HG03045 (cell line): ENCODE measurements around the gene UBE3C.

Experiments used
- ATAC-seq: cut with Tn5 transposase; IDR thresholded peaks from one replicate; pipeline ENCODE4 v1.9.1; 2021; ENCODE audit warnings: mild to moderate bottlenecking, moderate library complexity; ENCODE audit not compliant: unreplicated experiment

The UBE3C gene

DNA sequence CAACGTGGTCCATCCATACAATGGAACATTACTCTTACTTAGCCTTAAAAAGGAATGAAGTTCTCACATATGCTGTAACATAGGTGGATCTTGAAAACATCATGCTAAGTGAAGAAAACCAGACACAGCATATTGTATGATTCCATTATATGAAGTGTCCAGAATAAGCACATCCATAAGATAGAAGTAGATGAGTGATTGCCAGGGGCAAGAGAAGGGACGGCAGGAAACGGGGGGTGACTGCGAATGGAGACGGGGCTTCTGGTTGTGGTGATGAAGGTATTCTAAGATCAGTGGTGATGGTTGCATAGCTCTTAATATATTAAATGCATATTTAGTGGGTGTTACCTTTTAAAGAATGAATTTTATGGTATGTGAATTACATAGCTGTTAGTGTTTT is 29.8 kb downstream of the UBE3C start:
- ATAC-seq: no peak

DNA sequence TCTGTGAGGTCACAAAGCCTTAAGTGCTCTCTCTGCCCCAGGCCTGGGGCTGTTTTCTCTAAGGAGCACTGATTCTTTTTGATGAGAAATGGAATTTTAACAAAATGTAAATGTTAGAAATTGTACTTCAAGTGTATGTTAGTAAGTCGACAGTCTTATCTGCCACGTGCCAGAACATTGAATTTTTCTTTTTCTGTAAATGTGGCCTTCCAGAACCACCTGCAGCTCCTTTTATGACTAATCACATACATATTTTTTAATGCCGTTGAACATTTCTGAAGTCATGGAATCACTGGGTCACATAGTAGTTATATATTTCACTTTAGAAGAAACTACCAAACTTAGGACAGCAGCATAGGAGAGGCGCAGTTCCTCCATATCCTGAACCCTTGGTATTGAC is 38.0 kb downstream of the UBE3C start:
- ATAC-seq: no peak

DNA sequence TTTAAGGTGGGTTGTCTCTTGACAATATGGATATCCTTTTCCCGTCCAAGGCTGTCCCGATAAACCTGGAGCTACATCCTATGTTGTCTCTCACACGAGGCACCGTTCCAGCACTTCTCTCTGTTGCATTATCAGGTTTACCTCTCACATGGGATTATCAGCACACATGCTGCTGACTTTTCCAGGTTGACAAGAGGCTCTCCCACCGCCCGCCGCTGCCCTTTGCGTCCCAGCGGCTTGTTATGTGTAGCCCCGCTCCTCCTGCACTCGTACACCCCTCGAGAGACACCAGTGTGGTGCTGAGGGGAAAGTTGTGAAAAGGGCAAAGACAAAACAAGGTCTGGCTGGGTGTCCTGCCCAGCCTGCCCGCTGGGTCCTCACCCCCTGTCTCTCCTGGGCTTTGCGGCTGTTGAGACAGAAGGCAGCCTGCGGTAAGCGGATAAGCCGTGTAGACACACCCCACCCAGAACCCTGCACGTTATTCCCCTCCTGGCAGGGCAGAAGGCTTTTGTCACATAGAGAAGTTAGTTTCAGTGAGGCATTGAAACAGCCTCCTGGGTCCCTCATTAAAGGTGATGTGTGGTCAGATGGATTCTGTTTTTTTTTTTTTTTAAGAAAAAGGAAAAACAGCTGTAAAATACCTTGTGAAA is 38.7 kb downstream of the UBE3C start:
- ATAC-seq: no peak

DNA sequence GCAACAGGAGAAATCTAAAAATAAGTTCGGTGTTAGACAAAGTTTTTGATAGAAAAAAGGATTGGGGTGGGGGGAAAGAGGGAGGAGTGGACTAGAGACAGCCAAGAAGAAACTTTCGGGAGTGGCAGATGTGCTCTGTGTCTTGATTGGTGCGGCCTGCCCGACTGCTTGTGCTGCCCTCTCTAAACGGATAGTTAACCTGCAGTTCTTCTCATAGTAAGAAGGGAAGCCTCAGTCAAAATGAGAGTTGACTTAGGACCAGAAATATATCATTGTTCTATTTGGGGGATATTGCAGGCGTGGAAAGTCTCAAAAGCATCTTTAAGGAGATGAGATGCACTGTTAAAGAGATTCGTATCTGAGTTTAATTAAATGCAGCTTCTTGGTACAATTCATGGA is 39.3 kb downstream of the UBE3C start:
- no peak for ATAC-seq

DNA sequence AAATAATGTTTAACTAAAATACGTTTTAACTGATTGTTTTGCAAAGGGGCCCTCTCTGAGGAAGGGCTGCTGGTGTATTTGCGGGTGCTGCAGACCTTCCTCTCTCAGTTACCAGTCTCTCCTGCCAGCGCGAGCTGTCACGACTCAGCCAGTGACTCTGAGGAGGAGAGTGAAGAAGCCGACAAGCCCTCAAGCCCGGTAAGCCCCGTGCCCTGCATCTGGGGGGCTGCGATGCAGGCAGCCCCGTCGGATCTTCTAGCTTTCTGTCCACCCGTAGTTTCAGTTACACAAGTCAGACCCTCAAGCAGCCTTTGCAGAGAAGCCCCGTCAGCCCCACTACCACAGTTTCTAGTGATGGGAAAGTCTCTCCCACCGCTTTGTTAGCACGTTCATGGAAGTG is 45.1 kb downstream of the UBE3C start:
- no peak for ATAC-seq

DNA sequence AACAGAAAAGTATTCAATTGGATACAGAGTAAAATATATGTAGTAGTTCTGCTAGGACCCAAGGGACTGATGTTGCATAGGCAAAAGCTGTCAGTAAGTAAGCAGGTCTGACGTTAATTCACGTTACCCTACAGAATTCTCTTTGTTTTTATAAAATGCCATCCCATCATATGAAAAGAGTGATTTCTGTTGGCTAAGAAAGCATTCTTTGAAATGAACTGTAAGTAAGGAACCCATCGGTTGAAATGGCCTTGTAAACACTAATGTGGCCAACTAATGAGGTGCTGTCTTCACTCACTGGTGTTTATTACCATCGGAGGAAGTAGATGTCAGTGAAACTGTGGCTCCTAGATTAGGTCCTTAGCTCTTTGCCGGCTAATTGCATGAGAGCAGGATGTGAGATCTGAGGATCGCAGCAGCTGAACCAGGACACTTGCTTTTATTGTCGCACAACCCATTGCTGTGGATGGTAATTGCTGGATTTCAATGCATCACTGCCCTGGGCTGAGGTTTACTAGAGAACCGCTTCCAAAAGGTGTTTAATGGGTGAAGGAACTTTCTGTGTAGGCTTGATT is 49.5 kb downstream of the UBE3C start:
- no peak for ATAC-seq

DNA sequence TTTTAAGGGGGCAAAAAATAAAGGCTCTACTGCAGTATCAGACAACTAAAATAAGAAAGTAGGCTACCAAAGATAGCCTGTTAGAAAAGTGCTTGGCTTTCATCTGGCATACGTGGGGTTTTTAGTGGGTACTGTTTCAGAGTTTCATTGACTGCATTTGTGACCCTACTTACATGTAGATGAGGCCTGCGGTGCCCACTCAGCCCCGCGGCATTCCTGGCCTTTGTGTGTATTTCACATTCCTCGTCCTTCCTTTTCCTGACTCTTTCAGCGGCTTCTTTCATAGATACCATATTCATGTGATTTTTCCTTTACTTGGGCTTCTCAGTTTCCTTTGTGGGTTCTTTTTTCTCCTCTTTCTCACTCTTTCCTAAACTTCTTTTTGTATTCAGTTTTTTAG is 50.7 kb downstream of the UBE3C start:
- no peak for ATAC-seq

DNA sequence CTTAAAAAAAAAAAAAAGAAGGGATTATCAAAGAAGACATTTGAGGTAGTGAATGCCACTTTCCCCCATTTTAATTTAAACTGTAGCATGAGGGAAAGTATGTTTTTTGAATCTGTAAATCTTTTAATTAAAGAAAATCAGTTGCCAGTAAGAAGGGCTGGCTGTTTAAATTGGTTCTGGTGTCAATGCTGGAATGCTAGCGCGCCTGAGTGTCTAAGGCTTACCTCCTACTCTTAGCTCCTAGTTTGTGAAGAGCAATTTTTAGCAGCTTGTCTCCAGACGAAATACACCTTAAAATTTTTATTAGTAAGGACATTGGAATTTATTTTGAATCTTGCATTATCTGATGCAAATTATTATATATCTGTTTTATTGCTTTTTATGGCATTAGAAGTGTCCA is 54.1 kb downstream of the UBE3C start:
- no peak for ATAC-seq

DNA sequence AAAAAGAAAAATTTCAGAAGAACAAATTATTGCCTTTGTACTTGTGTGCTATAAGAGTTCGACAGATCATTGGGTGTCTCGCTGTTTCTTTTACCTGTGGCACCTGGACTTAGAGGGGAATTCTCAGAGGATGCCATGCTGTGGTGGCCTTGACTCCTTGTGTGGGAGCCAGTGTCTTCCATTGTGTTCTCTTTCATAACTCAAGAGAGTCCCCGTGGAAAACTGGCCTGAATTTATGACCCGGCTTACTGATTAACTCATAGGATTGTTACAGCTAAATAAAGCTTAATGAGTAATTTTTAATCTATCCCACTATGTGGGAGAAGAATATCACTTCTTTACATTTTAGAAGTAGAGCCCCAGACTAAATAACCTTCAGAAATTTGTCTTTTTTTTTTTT is 54.5 kb downstream of the UBE3C start:
- ATAC-seq: no peak

DNA sequence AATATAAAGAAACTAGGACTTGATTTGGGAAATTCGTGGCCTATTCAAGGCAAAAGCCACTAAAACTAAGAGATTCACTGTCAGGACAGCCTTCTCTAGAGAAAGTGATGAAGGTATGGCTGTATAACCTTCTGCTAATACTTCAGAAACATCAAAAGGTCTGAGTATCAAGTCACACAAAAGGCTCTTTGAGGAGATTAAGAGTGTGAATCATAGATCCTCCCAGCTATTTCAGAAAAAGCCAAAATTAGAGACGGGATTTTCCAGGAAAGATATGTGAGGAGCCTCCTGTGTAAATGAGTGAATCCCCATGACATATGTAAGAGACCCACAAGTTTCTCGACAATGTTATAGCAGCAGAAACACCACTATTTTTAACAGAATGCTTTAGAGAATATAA is 56.2 kb downstream of the UBE3C start:
- ATAC-seq: no peak

DNA sequence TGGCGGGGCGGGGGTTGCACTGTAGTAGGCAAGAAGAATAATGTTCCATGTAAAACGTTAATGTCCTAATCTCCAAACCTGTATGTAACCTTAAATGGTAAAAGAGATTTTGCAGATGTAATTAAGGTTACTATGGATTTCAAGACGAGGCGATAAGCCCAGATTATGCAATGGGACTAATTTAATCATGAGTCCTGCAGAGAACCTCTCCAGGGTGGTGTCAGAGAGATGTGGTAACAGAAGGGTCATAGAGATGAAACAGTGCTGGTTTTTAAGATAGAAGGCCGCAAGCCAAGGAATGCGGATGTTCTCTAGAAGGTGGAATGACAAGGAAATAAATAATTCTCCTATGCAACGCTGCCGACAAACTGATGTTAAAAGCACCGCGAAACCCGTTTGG is 57.1 kb downstream of the UBE3C start:
- no peak for ATAC-seq

DNA sequence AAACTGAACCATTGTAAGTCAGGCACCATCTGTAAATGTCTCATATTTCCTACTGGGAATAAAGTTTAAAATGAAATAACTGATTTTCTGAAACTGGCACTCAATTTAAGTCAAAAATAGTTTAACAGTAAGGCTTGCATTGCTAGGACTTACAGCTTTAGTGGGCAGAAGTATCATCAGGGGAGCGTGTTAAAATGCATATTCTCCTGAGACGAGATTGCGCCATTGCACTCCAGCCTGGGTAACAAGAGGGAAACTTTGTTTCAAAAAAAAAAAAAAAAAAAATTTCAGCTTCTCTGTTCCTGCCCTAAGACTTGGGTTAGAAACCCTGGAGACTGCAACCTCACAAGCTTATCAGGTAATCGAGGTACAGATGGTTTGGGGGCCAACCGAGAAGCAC is 65.4 kb downstream of the UBE3C start:
- no peak for ATAC-seq

DNA sequence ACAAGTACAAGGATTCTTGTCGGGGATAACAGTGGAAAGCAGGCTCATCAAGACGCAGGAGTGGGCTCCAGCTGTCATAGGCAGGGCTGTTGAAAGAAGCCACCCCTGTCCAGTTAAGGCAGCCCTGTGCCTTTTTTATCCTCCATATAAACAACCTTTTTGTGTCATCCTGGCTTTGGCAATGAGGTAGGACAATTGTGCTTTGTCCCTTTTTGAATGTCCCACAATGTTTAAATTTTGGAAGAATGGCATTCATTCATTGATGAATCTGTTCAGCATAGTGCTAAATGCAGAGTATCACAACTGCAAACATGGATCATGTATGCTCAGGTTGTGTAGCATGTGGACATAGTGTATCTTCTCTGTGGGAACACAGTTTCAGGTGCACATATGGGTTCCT is 66.7 kb downstream of the UBE3C start:
- ATAC-seq: no peak

DNA sequence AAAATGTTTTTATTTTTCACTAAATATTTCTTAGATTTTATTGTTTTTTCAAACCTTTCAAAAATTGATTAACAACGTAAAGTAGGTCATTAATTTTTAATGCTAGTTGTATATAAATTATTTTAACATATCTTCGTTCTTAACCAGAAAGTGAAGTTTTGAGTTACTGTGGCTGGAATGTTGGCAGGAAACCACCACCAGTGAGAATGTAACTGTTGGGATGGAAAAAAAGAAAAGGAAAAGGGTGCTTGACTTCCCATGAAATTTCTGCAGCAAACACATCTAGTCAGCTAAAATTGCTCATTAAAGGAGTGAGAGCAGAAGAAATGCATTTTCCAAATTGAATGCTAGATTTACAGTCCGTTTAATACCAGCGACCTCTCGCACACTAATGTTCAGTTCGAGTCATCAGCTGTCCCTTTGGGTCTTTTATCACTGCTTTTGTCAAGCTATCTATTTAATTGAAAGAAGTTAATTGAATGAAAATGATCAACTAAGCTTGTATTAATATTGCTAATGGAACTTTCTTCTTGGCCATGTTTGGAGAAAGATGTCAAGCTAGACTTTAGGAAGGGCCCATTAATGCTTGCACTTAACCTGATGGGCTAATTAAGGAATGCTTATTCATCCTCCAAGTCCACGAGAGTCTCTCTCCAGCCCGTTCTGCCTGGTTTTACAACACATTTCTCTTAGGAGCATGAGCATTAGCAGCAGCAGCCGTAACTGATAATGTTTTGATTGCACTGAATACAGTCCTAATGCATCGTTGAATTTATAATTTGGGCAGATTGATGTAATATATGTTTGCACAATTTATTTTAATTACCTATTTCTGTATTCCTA is 70.1 kb downstream of the UBE3C start:
- no peak for ATAC-seq

DNA sequence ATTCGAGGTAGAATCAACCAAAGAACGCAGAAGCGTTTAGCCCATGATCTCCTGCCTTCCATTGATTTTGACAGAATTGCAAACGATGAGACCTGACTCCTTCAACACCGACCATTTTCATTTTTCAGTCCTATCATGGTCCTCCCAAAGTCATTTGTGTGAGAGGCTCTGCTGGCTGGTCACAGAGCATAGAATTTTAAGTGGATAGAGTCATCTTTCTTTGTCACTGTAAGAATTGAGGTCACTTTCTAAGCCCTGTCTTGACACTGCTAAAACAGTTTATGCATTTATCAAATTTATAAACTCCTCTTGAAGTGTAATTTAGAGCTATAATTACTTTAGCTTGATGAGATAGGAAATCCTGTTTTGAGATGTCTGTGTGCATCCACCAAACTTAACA is 72.0 kb downstream of the UBE3C start:
- no peak for ATAC-seq

DNA sequence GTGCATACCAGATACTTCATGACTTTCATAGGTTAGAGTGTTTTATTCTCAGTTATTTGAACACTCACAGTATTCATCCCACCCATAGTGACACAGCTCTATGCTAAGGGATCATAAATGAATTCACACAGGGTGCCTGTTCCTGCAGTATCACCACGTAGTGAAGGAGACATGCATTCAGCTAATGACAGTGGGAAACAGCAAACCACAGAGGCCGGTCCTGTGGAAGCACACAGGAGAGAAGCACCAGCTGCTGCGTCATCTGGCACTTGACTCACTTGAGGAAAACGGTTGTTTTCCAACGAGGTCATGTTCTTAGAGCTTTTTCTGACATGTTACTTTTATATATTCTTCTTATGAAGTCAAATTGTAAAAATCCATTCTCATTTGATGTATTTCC is 73.0 kb downstream of the UBE3C start:
- no peak for ATAC-seq

DNA sequence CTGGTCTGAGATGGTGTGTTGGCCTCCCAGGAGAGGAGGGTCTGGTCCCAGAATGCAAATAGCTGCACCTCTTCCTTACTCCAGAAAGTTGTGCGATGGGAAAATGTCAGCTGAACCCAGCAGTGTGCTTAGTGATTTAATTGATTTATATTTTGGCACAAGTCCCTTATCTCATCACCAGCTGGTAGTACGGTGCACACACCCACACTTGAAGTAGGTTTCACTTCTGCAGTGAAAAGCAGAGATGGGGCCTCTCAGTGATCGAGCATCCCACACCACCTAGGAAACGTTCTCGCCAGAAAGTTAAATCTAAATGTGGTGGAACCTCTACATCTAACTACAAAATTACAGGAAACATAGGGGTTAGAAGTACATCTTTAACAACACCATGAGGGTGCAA is 80.4 kb downstream of the UBE3C start:
- ATAC-seq: no peak

DNA sequence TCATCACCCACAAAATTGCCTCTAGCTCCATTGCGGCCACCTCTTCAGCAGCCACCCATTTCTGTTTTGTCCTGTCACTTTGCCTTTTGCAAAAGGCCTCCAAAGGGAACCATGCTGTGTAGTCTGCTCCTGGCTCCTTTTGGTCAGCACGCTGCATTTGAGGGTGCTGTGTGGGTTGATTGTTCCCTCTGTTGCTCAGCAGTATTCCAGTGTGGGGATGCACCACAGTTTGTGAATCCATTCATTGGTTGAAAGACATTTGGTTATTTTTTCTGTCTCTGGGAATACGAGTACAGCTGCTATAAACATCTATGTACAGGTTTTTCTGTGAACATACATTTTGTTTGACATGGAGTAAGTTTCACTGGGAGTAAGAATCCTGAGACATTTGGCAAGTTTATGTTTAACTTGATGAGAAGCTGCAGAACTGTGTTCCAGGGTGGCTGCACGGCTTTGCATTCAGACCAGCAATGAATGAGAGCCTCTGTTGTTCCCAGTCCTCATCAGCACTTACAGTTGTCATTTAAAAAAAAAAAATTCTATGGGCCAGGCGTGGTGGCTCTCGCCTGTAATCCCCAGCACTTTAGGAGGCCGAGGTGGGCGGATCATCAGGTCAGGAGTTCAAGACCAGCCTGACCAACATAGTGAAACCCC is 82.3 kb downstream of the UBE3C start:
- no peak for ATAC-seq

DNA sequence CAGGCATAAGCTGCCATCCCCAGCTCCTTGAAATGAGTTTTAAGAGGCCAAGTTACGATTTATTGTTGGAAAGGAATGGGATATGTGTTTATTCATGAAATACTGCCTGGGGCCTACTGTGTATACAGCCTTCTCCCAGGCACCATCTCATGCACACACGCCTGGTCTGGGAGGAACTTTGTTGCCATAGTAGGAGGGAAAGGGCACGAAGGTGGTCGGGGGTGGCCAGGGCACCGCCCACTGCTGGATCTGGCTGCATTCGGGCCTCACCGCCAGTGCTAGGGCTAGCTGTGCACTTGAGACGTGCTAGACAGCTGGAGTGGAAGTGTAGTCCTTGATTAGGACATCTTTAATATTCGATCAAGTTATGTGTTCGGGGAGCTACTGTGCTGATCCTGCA is 84.0 kb downstream of the UBE3C start:
- no peak for ATAC-seq

DNA sequence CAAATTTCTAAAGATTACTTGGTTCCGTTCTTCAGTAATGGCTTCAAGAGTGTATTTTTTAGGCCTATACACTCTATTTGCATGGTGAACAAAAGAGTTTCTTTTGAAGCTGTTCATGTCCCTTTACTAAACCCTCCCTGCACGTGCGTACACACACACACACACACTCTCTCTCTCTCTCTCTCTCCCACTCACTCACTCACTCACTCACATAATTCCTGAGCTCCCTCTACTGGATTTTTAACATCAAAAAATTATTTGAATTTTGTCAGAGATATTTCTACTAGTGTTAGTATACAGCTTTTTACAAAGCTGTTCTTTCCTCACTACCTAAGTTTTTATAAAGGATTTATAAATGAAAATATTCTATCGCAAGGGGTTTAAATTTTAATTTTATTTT is 85.9 kb downstream of the UBE3C start:
- no peak for ATAC-seq

DNA sequence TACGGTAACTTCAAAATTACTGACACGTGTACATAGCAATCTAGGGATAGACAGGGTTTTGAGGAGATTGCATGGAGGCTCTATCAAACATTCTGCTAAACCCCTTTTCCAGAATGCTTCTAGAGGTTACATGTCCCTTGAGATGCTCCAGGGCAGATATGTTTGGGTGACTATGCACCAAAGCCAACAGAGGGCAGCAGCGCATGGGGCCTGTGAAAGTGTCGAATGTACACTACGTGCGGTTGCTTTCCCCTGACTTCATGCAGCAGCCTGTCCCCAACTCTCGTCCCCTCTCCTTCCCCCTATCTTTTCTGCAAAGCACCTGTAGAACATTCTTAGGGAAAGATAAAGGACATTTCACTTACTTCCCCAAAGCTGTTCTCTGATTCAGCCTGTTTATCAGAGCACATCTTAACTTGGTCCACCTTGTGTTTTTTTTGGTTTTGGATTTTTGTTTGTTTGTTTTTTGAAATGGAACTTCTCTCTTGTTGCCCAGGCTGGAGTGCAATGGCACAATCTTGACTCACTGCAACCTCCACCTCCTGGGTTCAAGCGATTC is 90.2 kb downstream of the UBE3C start:
- no peak for ATAC-seq

DNA sequence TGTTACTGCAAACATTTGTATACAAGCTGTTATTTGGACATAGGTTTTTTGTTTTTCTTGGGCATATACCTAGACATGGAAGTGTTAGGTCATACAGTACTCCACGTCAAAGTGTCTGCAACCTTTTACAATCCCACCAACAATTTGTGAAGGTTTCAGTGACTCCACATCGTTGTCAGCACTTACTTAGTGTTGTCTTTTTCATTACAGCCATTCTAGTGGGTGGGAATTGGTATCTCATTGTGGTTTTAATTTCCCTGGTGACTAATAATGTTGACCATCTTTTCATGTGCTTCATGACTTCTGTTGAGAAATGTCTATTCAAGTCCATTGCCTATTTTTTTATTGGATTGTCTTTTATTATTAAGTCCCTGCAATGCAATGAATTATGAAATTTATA is 95.0 kb downstream of the UBE3C start:
- ATAC-seq: no peak
